Measurements from ENCODE around the gene TEC. TPM values are rescaled to one million over a fixed set of nuclear protein-coding genes. Genes with fewer than 3 reads are reported as not detected.
A peak's percentile ranks its signal among the peaks of the same experiment; 100 is the strongest.

Gene TEC
- total RNA-seq, 6 experiments from 2014 or later, result 1.5 to 4.2 (median 3.0) TPM

DNA sequence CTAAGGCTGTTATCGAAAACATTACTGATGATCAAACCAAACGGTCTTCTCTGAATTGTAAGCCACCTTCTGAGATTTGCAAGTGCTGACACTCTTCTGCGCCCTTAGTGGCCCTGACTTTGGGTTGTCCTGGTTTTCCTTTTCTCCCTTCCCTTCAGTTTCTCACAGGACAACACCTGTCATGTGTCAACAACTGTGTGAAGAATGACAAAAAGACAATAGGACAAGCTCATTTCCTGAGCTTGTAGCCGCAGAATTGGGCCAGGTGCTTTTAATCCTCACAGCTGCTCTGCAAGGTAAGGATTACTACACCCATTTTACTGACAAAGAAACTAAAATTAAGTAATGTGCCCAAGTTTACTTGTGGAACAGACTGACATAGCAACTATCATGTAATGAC is 90.7 kb downstream of the TEC start:
- DNase-seq (no peak), ATAC-seq (no peak)
- intact Hi-C loops (cut with DNase I), result no loop called here
- no peaks in the 10 kb centered on the region for H3K36me3 ChIP-seq
- WGBS (ENCODE audit: insufficient coverage, low coverage, low lambda C conversion rate, missing lambda C conversion rate), result 74% methylated on average over 4 of the region's 4 CpGs
- H3K4me1 ChIP-seq, result no peaks in the 10 kb centered on the region
- TF ChIP-seq POLR2A (IDR thresholded peaks at IDR 0.05), result no peak
- TF ChIP-seq, protein P1, sequence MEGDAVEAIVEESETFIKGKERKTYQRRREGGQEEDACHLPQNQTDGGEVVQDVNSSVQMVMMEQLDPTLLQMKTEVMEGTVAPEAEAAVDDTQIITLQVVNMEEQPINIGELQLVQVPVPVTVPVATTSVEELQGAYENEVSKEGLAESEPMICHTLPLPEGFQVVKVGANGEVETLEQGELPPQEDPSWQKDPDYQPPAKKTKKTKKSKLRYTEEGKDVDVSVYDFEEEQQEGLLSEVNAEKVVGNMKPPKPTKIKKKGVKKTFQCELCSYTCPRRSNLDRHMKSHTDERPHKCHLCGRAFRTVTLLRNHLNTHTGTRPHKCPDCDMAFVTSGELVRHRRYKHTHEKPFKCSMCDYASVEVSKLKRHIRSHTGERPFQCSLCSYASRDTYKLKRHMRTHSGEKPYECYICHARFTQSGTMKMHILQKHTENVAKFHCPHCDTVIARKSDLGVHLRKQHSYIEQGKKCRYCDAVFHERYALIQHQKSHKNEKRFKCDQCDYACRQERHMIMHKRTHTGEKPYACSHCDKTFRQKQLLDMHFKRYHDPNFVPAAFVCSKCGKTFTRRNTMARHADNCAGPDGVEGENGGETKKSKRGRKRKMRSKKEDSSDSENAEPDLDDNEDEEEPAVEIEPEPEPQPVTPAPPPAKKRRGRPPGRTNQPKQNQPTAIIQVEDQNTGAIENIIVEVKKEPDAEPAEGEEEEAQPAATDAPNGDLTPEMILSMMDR (IDR thresholded peaks at IDR 0.05), result no peak
- H3K27ac ChIP-seq, result no peak overlapping the region
- H3K27me3 ChIP-seq, result no peaks in the 10 kb centered on the region
- H3K9me3 ChIP-seq, result no peaks in the 10 kb centered on the region
- H3K4me3 ChIP-seq, result no peak overlapping the region

DNA sequence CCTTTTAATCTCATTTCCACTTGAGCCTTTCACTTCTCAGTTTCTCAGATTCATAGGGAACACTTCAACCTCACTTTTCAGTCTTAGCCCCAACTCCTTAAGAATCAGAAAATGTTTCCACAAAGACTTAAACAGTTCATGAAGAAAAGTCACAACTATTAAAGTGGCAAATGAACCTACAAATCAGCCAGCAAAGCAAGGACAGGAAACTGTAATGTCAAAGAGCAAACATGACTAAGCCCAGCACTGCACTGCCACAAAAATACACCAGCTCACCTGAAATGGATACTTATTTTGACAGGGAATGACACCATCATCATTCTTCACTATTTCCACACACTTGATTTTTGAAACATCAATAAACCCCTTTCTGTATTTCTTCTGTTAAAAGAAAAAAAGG is 93.8 kb downstream of the TEC start:
- Histone ChIP-seq H3K27me3 (no peaks in the 10 kb centered on the region), H3K36me3 (no peaks in the 10 kb centered on the region), H3K4me3 (no peak overlapping the region), H3K9me3 (no peaks in the 10 kb centered on the region), H3K4me1 (no peaks in the 10 kb centered on the region), H3K27ac (no peak overlapping the region)
- intact Hi-C loops (cut with DNase I), result no loop called here
- DNase-seq, result no peak
- no peak for TF ChIP-seq POLR2A (IDR thresholded peaks at IDR 0.05)
- TF ChIP-seq, protein P1 (IDR thresholded peaks at IDR 0.05), result no peak
- ATAC-seq, result peak in 1 of 4 donors; percentile 60

DNA sequence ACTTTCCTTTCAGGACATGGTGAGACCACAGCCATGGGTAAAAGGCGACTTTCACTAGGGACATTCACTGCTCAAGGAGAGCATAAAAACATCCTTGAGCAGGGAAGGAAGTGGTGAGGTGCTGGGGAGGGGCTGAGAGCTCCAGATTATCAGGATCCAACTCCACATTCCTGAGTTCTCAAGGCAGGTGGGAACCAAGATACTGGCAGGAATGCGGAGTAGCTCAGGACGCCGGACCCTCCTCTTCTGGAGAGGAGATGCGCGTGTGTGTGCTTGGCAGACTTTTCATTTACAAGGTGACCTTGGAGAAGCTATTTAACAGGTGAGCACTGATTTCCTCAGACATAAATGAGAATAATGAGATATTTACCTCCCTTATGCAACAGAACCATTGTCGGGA is 94.3 kb downstream of the TEC start:
- intact Hi-C loops (cut with DNase I), result no loop called here
- ATAC-seq, result no peak
- 92% methylated on average over 4 of the region's 7 CpGs for WGBS (ENCODE audit: insufficient coverage, low coverage, low lambda C conversion rate, missing lambda C conversion rate)

DNA sequence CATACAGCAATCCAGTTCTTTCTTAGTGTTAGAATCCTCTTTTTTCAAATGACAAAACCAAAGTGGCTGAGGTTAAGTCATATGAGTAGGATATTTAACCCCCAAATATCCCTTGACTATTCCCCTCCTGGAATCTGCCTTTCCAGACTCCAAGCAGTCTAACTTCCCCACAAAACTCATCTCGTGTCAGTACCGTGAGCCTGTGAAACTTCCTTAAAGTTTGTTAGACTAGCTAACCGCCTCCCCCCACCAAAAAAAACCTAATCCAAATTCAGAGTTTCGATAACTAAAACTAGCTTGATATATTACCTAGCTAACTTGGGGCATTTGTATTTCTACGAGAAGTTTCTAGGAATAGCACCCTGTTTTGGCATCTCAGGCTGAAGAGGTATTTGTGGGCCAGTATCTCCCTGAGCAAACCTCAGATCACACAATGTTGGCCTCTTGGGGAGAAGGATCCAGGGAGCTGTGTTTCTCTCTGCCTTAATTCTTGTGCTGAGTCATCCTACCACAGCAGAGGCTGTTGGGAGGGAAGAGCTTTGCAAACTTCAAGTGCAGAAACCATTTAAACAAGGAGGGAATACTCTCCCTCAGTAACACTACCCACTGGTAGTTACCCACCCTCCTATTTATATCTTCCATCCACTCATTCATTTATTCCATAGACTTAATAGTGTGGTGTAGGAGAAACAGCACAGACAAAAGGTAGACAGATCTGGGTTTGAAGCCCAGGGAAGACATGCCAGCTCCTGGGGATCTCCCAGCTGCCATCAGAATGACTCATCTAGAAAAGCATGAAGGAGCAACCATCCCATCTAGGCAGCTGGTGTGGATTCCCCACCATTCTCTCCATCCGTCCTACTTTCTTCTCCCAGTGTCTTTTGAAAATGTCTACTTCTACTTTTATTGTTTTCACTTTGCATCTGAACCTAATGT is 96.3 kb downstream of the TEC start:
- ATAC-seq (peak in 2 of 4 donors; percentile 57 to 79), DNase-seq (no peak)
- Histone ChIP-seq H3K9me3 (no peaks in the 10 kb centered on the region), H3K4me1 (no peaks in the 10 kb centered on the region), H3K27me3 (no peaks in the 10 kb centered on the region), H3K27ac (no peak overlapping the region), H3K36me3 (no peaks in the 10 kb centered on the region), H3K4me3 (no peak overlapping the region)
- 48% methylated on average over 6 of the region's 6 CpGs for WGBS (ENCODE audit: insufficient coverage, low coverage, low lambda C conversion rate, missing lambda C conversion rate)
- TF ChIP-seq, protein P1 (IDR thresholded peaks at IDR 0.05), result no peak
- no peak for TF ChIP-seq POLR2A (IDR thresholded peaks at IDR 0.05)
- intact Hi-C loops (cut with DNase I), result no loop called here

More for the DNA sequence above, 94.3 kb downstream of the TEC start:
- DNase-seq, result no peak
- H3K36me3 ChIP-seq, result no peaks in the 10 kb centered on the region
- no peak for TF ChIP-seq POLR2A (IDR thresholded peaks at IDR 0.05)
- TF ChIP-seq, protein P1 (IDR thresholded peaks at IDR 0.05), result no peak
- no peaks in the 10 kb centered on the region for H3K4me1 ChIP-seq
- H3K9me3 ChIP-seq, result no peaks in the 10 kb centered on the region
- H3K27ac ChIP-seq, result no peak overlapping the region
- H3K4me3 ChIP-seq, result no peak overlapping the region
- H3K27me3 ChIP-seq, result no peaks in the 10 kb centered on the region
